Sigmoid colon (tissue), 7 donors: ENCODE measurements around the gene RAB4A. TPM values are rescaled to one million over a fixed set of nuclear protein-coding genes. Genes with fewer than 3 reads are reported as not detected.
A peak's percentile ranks its signal among the peaks of the same experiment; 100 is the strongest.

Experiments used
- DNase-seq: peaks from one replicate; pipeline ENCODE4 v3.0.0-alpha.2; 2019
- H3K27ac ChIP-seq, 4 donors: fragments of 200-600 bp; sonication (generic); one replicate each; pipeline ENCODE4 v1.5.1; 2016 to 2019; ENCODE audit warnings: mild to moderate bottlenecking in 1 of 4
- H3K27me3 ChIP-seq, 3 donors: fragments of 200-600 bp; sonication (generic); one replicate each; pipeline ENCODE4 v1.5.1; 2019; ENCODE audit warnings: mild to moderate bottlenecking in 1 of 3
- H3K36me3 ChIP-seq, 4 donors: fragments of 200-600 bp; sonication (generic); one replicate each; pipeline ENCODE4 v1.5.1; 2016 to 2019
- H3K4me1 ChIP-seq, 4 donors: fragments of 200-600 bp; sonication (generic); one replicate each; pipeline ENCODE4 v1.5.1; 2017 to 2019
- H3K4me3 ChIP-seq, 4 donors: fragments of 200-600 bp; sonication (generic); one replicate each; pipeline ENCODE4 v1.5.1; 2017 to 2019; ENCODE audit warnings: mild to moderate bottlenecking in 2 of 4, moderate library complexity in 1 of 4
- H3K9me3 ChIP-seq, 4 donors: fragments of 200-600 bp in 3 of 4; sonication (generic) in 3 of 4; one replicate each; pipeline versions ENCODE4 v1.5.1 to v1.6.1; 2013 to 2019
- CTCF ChIP-seq, 4 experiments: fragments of 450-650 bp in 3 of 4; fragments of 200-600 bp in 1 of 4; IDR thresholded peaks; one replicate each; pipeline ENCODE4 v1.5.1; 2016 to 2019; ENCODE audit warnings: antibody characterized with exemption in 4 of 4, mild to moderate bottlenecking in 3 of 4, moderate library complexity in 2 of 4
- EP300 ChIP-seq, 4 donors: sonication (generic); formaldehyde crosslinking; IDR thresholded peaks; one replicate each; pipeline ENCODE4 v1.6.1; 2017; ENCODE audit warnings: antibody characterized with exemption in 4 of 4
- POLR2A ChIP-seq, 2 donors: fragments of 450-650 bp; IDR thresholded peaks; one replicate each; pipeline ENCODE4 v1.6.1; 2016; ENCODE audit warnings: antibody characterized with exemption in 2 of 2, mild to moderate bottlenecking in 2 of 2, moderate library complexity in 2 of 2
- POLR2AphosphoS5 ChIP-seq, 4 donors: sonication (generic); formaldehyde crosslinking; IDR thresholded peaks; one replicate each; pipeline ENCODE4 v1.6.1; 2017; ENCODE audit warnings: antibody characterized with exemption in 4 of 4
- WGBS, 2 donors: extraction: QIAGEN DNeasy Blood & Tissue Kit; methylation state at CpG; one replicate each; pipeline ENCODE4 v1.1.7; 2013; 5-methylcytosine and 5-hydroxymethylcytosine counted together
- intact Hi-C: fragments of 100-400 bp; cut with DNase I; formaldehyde crosslinking; loops from one replicate; pipeline ENCODE4 v1.15.1; 2023
- polyA plus RNA-seq, 3 donors: library from polyadenylated mRNA; stranded (reverse); fragments of 200-250 nt; gene quantifications; one replicate each; pipeline ENCODE4 v1.2.3, GENCODE V29; 2013
- total RNA-seq, 4 donors: library from RNA; depleted of rRNA; stranded (reverse); fragments of >200 nt; gene quantifications; one replicate each; pipeline ENCODE4 v1.1.0, GENCODE V29; 2016
- donor health status: healthy with polysubstance abuse.
- donor health status: Bipolar disorder and iron deficiency.
- donor health status: healthy.

RAB4A gene
- total and polyA plus RNA-seq, 7 donors, result 35.8 to 83.7 (median 52.4) TPM

- Histone ChIP-seq H3K36me3 (no peaks in the 10 kb centered on the region), H3K9me3 (no peaks in the 10 kb centered on the region), H3K27ac (peak overlapping the region in 1 of 4 donors; percentile 81), H3K4me3 (no peak overlapping the region), H3K4me1 (peaks cover 0 to 40% (median 22%) of the 10 kb centered on the region in 4 donors), H3K27me3 (no peaks in the 10 kb centered on the region)
- intact Hi-C loops, result no loop called here
- TF ChIP-seq POLR2A (IDR thresholded peaks at IDR 0.05) (no peak), EP300 (IDR thresholded peaks at IDR 0.05) (no peak), CTCF (IDR thresholded peaks at IDR 0.05) (no peak), POLR2AphosphoS5 (IDR thresholded peaks at IDR 0.05) (no peak)
- 89 to 92% methylated on average over 3 of the region's 3 CpGs for WGBS, 2 donors
- no peak for DNase-seq
These were observed 39.2 kb upstream of the RAB4A start for GRCh38 chr1:229231754-229232119.

GRCh38 chr1:229234870-229235472, 35.9 kb upstream of the RAB4A start:
- intact Hi-C loops, result no loop called here
- Histone ChIP-seq H3K36me3 (no peaks in the 10 kb centered on the region), H3K4me3 (no peak overlapping the region), H3K27me3 (no peaks in the 10 kb centered on the region), H3K9me3 (no peaks in the 10 kb centered on the region), H3K4me1 (peaks cover 0 to 14% (median 10%) of the 10 kb centered on the region in 4 donors), H3K27ac (no peak overlapping the region)
- 92 to 94% methylated on average over 13 of the region's 13 CpGs for WGBS, 2 donors
- DNase-seq, result no peak
- TF ChIP-seq POLR2A (IDR thresholded peaks at IDR 0.05) (no peak), POLR2AphosphoS5 (IDR thresholded peaks at IDR 0.05) (no peak), CTCF (IDR thresholded peaks at IDR 0.05) (no peak), EP300 (IDR thresholded peaks at IDR 0.05) (no peak)

GRCh38 chr1:229237320-229237719, 33.6 kb upstream of the RAB4A start:
- no peak for DNase-seq
- H3K27ac ChIP-seq, result no peak overlapping the region
- no peaks in the 10 kb centered on the region for H3K27me3 ChIP-seq
- intact Hi-C loops, result no loop called here
- H3K9me3 ChIP-seq, result no peaks in the 10 kb centered on the region
- no peaks in the 10 kb centered on the region for H3K36me3 ChIP-seq
- H3K4me1 ChIP-seq, result no peaks in the 10 kb centered on the region
- no peak overlapping the region for H3K4me3 ChIP-seq
- no peak for TF ChIP-seq EP300 (IDR thresholded peaks at IDR 0.05)
- WGBS, 2 donors, result 6 to 49% methylated on average over 2 of the region's 2 CpGs

- 29 to 51% methylated on average over 1 of the region's 1 CpG for WGBS, 2 donors
- no peaks in the 10 kb centered on the region for H3K27me3 ChIP-seq
- DNase-seq, result no peak
- H3K36me3 ChIP-seq, result no peaks in the 10 kb centered on the region
- TF ChIP-seq POLR2A (IDR thresholded peaks at IDR 0.05) (no peak), CTCF (IDR thresholded peaks at IDR 0.05) (no peak), EP300 (IDR thresholded peaks at IDR 0.05) (no peak), POLR2AphosphoS5 (IDR thresholded peaks at IDR 0.05) (no peak)
- intact Hi-C loops, result no loop called here
- H3K27ac ChIP-seq, result no peak overlapping the region
- no peaks in the 10 kb centered on the region for H3K4me1 ChIP-seq
- no peak overlapping the region for H3K4me3 ChIP-seq
- H3K9me3 ChIP-seq, result no peaks in the 10 kb centered on the region
These were observed 32.7 kb upstream of the RAB4A start for GRCh38 chr1:229238231-229238630.

- no peak overlapping the region for H3K27ac ChIP-seq
- TF ChIP-seq EP300 (IDR thresholded peaks at IDR 0.05) (no peak), POLR2AphosphoS5 (IDR thresholded peaks at IDR 0.05) (no peak), CTCF (IDR thresholded peaks at IDR 0.05) (no peak), POLR2A (IDR thresholded peaks at IDR 0.05) (no peak)
- intact Hi-C loops, result no loop called here
- no peaks in the 10 kb centered on the region for H3K36me3 ChIP-seq
- no peaks in the 10 kb centered on the region for H3K27me3 ChIP-seq
- H3K9me3 ChIP-seq, result no peaks in the 10 kb centered on the region
- WGBS, 2 donors, result 56 to 83% methylated on average over 6 of the region's 6 CpGs
- H3K4me1 ChIP-seq, result no peaks in the 10 kb centered on the region
- no peak overlapping the region for H3K4me3 ChIP-seq
- DNase-seq, result no peak
These were observed 32.1 kb upstream of the RAB4A start for GRCh38 chr1:229238674-229239415.
